Ascending aorta (tissue), 2 donors: ENCODE results near the gene OLFML2A. TPM values are rescaled to one million over a fixed set of nuclear protein-coding genes. Genes with fewer than 3 reads are reported as not detected.

ENCODE experiments used
- DNase-seq, 2 donors: peaks; one replicate each; pipeline ENCODE4 v3.0.0-alpha.2; 2019; ENCODE audit warnings: low spot score in 2 of 2
- H3K27ac ChIP-seq, 2 donors: fragments of 200-600 bp; sonication (generic); one replicate each; pipeline ENCODE4 v1.5.1; 2016 to 2017; ENCODE audit warnings: mild to moderate bottlenecking in 1 of 2
- H3K27me3 ChIP-seq: fragments of 200-600 bp; sonication (generic); one replicate; pipeline ENCODE4 v1.5.1; 2017
- H3K36me3 ChIP-seq, 2 donors: fragments of 200-600 bp; sonication (generic); one replicate each; pipeline ENCODE4 v1.5.1; 2016
- H3K4me1 ChIP-seq, 2 donors: fragments of 200-600 bp; sonication (generic); one replicate each; pipeline ENCODE4 v1.5.1; 2016 to 2017; ENCODE audit warnings: mild to moderate bottlenecking in 1 of 2
- H3K4me3 ChIP-seq, 2 donors: fragments of 200-600 bp; sonication (generic); one replicate each; pipeline ENCODE4 v1.5.1; 2016 to 2017; ENCODE audit warnings: mild to moderate bottlenecking in 1 of 2
- H3K9me3 ChIP-seq, 2 donors: fragments of 200-600 bp; sonication (generic); one replicate each; pipeline ENCODE4 v1.5.1; 2016
- CTCF ChIP-seq, 3 experiments: fragments of 200-600 bp in 2 of 3; fragments of 450-650 bp in 1 of 3; sonication (generic) in 2 of 3; IDR thresholded peaks; one replicate each; pipeline ENCODE4 v1.5.1; 2016 to 2019; ENCODE audit warnings: antibody characterized with exemption in 3 of 3, mild to moderate bottlenecking in 1 of 3, moderate library complexity in 1 of 3
- intact Hi-C: fragments of 100-400 bp; cut with DNase I; formaldehyde crosslinking; loops from one replicate; pipeline ENCODE4 v1.15.1; 2023
- total RNA-seq: library from RNA; depleted of rRNA; stranded (reverse); fragments of >200 nt; gene quantifications from one replicate; pipeline ENCODE4 v1.1.0, GENCODE V29; 2016

OLFML2A gene
- total RNA-seq, 1 donor from 2014 or later: 129 TPM

- intact Hi-C loops: no loop called here
- peak in 1 of 2 donors; percentile 42 for DNase-seq
- H3K27me3 ChIP-seq: no peaks in the 10 kb centered on the region
- H3K4me1 ChIP-seq: no peaks in the 10 kb centered on the region
- no peak overlapping the region for H3K27ac ChIP-seq
- no peaks in the 10 kb centered on the region for H3K36me3 ChIP-seq
- TF ChIP-seq CTCF (IDR thresholded peaks at IDR 0.05): no peak
- H3K9me3 ChIP-seq: no peaks in the 10 kb centered on the region
- no peak overlapping the region for H3K4me3 ChIP-seq
These were observed 10.1 kb downstream of the OLFML2A start for GRCh38 chr9:124786881-124787573.

DNA sequence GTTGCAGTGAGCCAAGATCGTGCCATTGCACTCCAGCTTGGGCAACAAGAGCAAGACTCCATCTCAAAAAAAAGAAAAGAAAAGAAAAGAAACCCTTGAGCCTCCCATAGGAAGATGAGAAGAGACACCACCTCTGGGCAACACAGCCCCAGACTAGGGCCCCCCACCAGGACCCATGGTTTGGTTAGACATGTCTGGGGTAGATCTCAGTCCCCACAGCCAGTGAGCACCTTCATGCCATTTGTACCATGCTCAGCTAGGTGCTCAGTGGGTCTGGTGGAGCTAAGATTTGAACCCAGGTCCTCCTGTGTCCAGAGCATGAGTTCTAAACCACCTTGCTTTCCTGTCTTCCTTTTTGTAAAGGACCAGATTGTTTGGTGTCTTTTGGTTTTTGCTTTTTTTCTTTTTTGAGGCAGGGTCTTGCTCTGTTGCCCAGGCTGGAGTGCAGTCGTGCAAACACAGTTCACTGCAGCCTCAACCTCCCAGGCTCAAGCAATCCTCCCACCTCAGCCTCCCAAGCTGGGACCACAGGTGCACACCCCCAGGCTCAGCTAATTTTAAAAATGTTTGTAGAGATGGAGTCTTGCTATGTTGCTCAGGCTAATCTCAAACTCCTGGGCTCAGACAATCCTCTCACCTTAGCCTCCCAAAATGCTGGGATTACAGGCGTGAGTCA is 11.7 kb downstream of the OLFML2A start:
- peak in 1 of 2 donors; percentile 18 for DNase-seq
- no peak overlapping the region for H3K4me3 ChIP-seq
- H3K4me1 ChIP-seq: no peaks in the 10 kb centered on the region
- no peak for TF ChIP-seq CTCF (IDR thresholded peaks at IDR 0.05)
- intact Hi-C loops: no loop called here
- no peak overlapping the region for H3K27ac ChIP-seq
- H3K27me3 ChIP-seq: no peaks in the 10 kb centered on the region
- H3K36me3 ChIP-seq: no peaks in the 10 kb centered on the region
- H3K9me3 ChIP-seq: no peaks in the 10 kb centered on the region

DNA sequence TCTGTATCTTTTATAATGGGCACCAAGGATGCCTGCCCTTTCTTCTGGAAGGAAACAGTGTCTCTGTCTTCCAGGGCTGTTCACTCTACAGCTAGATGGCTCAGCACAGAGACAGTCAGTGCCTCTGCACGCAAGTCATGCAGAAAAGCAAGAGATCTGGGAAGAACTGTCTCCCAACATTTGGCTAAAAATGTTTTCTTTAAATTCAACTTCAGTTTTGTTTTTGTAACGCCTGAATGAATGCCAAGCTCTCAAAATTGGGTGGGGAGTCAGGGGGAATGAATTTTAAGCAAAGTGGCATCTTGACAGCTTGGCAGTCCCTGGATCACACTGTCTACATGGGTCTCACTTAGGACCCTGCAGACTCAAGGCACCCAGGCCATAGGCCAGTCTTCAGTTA is 12.6 kb downstream of the OLFML2A start:
- H3K27ac ChIP-seq: no peak overlapping the region
- no peak for DNase-seq
- H3K27me3 ChIP-seq: no peaks in the 10 kb centered on the region
- H3K4me1 ChIP-seq: no peaks in the 10 kb centered on the region
- no peaks in the 10 kb centered on the region for H3K9me3 ChIP-seq
- intact Hi-C loops: no loop called here
- no peaks in the 10 kb centered on the region for H3K36me3 ChIP-seq
- no peak for TF ChIP-seq CTCF (IDR thresholded peaks at IDR 0.05)
- H3K4me3 ChIP-seq: no peak overlapping the region

GRCh38 chr9:124790301-124790700 is 13.4 kb downstream of the OLFML2A start:
- Histone ChIP-seq H3K4me1 (no peaks in the 10 kb centered on the region), H3K27me3 (no peaks in the 10 kb centered on the region), H3K27ac (no peak overlapping the region), H3K36me3 (no peaks in the 10 kb centered on the region), H3K4me3 (no peak overlapping the region), H3K9me3 (no peaks in the 10 kb centered on the region)
- intact Hi-C loops: loop anchor here (5.0 kb wide), 1 partner anchor 47 kb away; no protein-coding TSS in a partner anchor
- DNase-seq: no peak
- no peak for TF ChIP-seq CTCF (IDR thresholded peaks at IDR 0.05)

DNA sequence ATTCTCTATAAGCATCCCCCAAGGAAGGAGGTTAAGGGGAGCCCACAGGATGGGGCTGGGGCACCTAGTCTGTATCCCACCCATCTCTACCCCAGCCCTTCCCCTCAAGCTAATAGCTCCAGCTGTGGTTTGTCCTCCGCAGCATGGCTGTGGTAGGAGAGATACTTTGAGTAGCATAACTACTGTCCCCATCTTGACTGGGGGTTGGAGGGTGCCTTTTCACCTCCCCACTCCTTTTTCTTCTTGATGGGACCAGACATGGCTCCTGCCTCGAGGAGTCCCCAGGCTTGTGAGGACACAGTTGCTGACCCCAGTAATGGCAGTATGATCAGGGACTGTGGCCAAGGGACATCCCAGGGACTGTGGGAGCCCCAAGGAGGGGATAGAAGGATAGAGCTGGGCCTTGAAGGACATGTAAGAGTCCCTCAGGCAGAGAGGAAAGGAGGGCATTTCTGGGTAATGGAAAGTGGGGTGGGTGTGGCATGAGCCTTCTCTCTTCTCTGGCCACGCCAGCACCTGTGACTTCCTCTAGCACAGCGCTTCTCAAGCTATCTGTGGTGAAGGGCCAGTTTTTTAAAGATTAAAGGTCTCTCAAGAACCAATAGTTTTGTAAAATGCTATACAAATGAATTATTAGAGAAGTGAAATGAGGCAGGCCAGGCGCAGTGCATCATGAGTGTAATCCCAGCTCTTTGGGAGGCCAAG is 14.0 kb downstream of the OLFML2A start:
- no peaks in the 10 kb centered on the region for H3K27me3 ChIP-seq
- no peak for TF ChIP-seq CTCF (IDR thresholded peaks at IDR 0.05)
- intact Hi-C loops: loop anchor here (5.0 kb wide), 1 partner anchor 46 kb away; no protein-coding TSS in a partner anchor
- no peaks in the 10 kb centered on the region for H3K36me3 ChIP-seq
- no peak for DNase-seq
- no peak overlapping the region for H3K4me3 ChIP-seq
- no peaks in the 10 kb centered on the region for H3K9me3 ChIP-seq
- H3K4me1 ChIP-seq: no peaks in the 10 kb centered on the region
- no peak overlapping the region for H3K27ac ChIP-seq
